HG03159 (cell line): ENCODE data around the gene GALNT2.

Source experiments
- ATAC-seq: cut with Tn5 transposase; IDR thresholded peaks from one replicate; pipeline ENCODE4 v1.9.1; 2021; ENCODE audit warnings: mild to moderate bottlenecking, moderate library complexity; ENCODE audit not compliant: unreplicated experiment

Gene GALNT2

GRCh38 chr1:230287674-230288315, 220.8 kb downstream of the GALNT2 start:
- ATAC-seq: no peak

DNA sequence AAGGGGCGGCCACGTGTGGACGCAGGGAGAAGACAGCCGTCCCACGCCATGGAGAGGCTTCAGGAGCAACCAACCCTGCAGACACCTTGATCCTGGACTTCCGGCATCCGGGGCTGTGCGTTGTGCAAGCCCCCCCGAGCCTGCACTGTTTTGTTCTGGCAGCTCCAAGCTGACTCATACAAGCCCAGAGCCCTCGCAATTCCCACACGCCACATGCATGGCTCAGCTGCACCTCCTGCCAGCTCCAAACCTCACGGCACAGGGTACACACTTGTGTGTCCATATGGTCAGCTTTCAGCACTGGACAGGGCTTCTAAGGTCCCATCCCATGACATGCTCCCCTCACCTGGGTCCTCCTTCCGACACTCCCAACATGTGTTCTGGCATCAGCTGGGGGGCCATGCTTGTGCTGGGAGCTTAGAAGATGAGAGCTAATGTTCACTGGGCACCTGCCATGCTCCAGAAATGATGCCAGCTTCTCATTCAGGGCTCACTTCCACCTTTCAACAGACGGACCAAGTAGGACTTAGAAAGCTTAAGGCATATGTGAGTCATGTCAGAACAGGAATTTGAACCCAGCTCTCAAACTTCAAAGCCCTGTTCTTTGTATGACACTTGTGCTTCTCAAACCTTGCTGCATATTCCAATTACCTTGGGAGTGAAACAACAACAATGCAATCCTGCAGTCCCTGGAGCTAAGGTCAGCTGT, 221.8 kb downstream of the GALNT2 start:
- no peak for ATAC-seq

- no peak for ATAC-seq
Observed at GRCh38 chr1:230289350-230289644, 222.3 kb downstream of the GALNT2 start.

DNA sequence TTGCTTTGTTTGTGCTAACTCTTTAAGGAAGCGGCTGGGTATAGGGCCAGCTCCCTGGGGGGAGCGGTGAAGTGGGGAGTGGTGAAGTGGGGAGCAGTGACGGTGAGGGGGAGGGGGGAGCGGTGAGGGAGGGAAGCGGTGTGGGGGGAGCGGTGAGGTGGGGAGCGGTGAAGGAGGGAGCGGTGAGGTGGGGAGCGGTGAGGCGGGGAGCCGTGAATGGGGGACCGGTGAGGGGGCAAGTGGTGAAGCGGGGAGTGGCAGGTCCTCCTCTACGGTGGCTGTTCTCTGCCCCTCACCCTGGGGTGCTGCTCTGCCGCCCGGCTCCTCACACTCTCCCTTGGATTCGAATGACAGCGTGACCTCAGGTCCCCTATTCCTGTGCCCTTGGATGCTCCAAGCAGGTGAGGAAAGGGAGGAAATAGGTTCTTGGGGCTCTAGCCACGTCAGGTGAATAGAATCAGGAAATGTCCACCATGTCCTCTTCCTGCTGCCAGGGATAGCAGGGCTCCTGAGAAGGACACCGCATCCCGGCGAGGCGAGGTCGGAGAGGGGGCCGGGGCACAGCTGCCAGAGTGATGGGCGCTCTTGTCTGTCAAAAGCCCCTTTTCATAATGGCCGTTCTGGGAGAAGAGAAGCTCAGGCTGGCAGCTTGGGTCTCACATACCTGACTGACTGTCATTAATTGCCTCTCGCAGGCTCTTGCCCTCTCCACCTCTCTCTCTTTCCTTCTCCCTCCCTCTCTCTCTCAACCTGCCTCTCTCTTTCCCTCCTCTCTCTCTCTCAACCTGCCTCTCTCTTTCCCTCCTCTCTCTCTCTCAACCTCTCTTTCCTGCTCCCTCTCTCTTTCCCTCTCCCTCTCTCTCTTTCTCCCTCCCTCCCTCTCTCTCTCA, 224.9 kb downstream of the GALNT2 start:
- ATAC-seq: no peak

GRCh38 chr1:230292689-230293389, 225.8 kb downstream of the GALNT2 start:
- ATAC-seq: no peak

- ATAC-seq: no peak
Observed at GRCh38 chr1:230293390-230293700, 226.3 kb downstream of the GALNT2 start.

- ATAC-seq: no peak
Observed at GRCh38 chr1:230295367-230295766, 228.3 kb downstream of the GALNT2 start.

- no peak for ATAC-seq
Observed at GRCh38 chr1:230299191-230300006, 232.4 kb downstream of the GALNT2 start.

DNA sequence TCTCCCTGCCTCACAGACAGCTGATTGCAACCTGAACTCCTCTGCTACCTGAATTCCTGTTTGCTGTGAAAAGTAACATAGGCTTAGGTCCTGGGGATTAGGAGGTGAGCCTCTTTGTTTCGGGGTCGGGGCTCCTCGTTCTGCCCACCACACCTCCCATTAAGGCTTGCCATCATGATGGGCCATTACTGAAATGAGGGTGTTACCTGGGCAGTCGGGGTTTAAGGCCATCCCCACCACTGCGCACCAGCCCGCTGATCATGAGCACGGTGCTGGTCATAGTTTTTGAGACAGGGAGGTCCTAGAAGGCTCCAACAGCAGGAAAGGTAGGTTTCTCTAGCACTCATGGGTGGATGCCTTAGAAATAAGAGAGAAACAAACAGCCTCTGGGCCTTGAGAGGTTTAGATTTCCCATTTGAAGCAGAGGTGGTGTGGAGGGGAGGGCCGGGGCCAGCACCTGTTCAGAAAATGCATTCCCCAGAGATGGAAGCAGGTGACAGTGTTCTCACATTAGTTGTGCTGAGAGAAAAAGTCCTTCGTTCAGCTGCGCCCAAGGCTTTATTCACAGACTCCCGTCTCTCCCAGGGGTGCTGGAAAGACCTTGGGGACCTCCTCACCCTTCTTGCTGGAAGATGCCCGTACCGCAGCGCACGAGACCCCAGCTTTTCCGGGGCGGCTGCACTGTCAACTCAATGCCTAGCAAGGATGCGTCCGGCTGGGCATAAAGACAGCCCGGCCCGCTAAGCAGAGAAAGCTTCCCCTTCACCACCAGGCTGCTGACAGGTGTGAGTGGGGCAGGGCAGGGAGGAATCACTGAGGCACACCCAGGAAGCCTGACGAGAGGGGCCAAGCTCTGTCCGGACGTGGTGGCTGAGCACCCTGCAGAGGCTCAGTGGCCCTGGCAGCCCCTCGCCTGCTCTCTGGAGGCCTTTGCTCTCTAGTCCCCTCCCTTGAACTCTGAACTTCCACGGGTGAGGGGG, 233.6 kb downstream of the GALNT2 start:
- no peak for ATAC-seq

DNA sequence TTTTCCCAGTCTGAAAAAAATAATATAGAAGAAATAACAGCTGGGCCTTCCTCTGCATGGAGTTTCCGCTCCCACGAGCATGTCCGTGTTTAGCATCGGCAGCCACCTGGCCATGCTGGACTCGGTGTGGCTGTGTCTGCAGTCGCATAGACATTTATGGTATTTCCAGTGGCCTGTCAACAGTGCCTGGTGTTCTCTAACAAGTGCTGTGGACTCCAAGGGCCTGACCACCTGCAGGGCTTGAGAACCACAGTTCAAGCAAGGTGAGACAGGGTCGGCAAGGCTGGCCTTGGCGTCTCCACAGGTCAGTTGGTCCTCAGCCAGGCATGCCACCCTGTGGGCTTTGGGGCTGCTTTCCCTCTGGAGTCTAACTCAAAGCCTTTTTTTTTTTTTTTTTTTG, 234.3 kb downstream of the GALNT2 start:
- no peak for ATAC-seq

GRCh38 chr1:230301822-230302221, 234.8 kb downstream of the GALNT2 start:
- no peak for ATAC-seq

- no peak for ATAC-seq
Observed at GRCh38 chr1:230303069-230303468, 236.0 kb downstream of the GALNT2 start.

- ATAC-seq: no peak
Observed at GRCh38 chr1:230303822-230304221, 236.8 kb downstream of the GALNT2 start.

DNA sequence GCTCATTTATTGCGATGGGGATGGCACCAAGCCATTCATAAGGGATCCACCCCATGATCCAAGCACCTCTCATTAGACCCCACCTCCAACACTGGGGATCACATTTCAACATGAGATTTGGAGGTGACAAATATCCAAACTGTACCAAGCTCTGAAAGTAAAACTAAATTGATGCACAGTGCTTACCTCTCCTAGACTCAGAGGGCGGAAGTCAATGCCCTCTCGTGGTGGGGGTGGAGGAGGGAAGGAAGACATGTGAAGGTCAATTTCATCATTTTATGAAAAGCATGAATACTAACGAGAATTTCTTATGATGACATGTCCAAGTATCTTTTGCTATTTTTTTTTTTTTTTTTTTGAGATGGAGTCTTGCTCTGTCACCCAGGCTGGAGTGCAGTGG, 239.1 kb downstream of the GALNT2 start:
- ATAC-seq: no peak

DNA sequence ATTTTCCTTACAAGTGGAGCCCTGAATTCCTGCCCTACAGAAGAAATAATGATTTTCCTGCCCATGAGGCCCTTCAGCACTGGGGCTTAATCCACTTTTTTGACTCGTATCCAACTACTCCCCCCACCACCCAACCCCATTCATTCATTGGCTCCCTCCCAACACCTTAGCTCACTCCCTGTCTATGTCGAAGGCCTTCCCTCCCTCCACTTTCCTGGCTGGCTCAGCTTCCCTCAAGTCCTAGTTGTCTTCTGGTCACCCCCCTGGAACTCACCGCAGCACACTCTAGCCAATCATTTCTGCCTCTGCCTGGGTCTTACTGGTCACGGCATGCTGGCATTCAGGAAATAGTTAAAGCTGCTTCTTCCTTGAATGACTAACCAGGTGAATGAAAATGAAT, 240.2 kb downstream of the GALNT2 start:
- no peak for ATAC-seq

GRCh38 chr1:230308039-230308438, 241.0 kb downstream of the GALNT2 start:
- no peak for ATAC-seq

DNA sequence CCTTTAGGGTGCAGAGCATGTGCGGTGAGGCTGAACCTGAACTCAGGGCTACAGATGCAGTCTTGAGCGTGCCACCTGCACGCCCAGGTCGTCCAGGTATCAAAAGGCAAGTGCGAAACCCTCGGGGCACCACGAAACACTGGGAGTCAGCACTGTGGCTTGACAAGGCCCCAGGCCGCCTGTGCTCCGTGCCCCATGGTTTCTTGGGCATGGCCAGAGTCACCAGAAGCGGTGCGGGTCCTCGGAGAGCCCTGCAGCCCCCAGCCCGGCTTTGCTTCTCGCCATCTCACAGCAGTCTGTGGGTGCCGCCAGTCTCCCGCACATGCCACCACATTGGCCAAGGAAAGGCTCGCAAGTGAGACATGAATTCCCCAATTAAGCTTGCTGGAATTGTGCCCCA, 241.8 kb downstream of the GALNT2 start:
- no peak for ATAC-seq

- ATAC-seq: no peak
Observed at GRCh38 chr1:230309646-230310177, 242.7 kb downstream of the GALNT2 start.
